K562 (cell line): ENCODE measurements around the gene KHDRBS2. TPM values are rescaled to one million over a fixed set of nuclear protein-coding genes. Genes with fewer than 3 reads are reported as not detected.

Experiments
- ATAC-seq: fragments of 200-7000 bp; cut with Tn5 transposase; 3 replicates; pipeline ENCODE4 v1.9.1; 2020; ENCODE audit warnings: moderate library complexity
- BruUV-seq: library from RNA; stranded (reverse); fragments of 400-500 nt; replicated peaks from 2 replicates; lab custom pipeline; 2021; lab: Mats Ljungman, UMichigan
- CTCF ChIA-PET: fragments of 300-600 bp; formaldehyde crosslinking; extraction: SDS; loops from one replicate; lab custom pipeline; 2021; ENCODE audit warnings: low intra/inter-chr PET ratio; lab: Yijun Ruan, JAX
- POLR2A ChIA-PET: fragments of 300-600, 350-650 bp; sonication (Branson Sonifier 250); formaldehyde crosslinking; extraction: SDS; loops from one replicate; lab custom pipeline; 2021; ENCODE audit warnings: antibody characterized with exemption, inconsistent platforms; lab: Yijun Ruan, JAX
- DNase-seq, 4 experiments: peaks; one replicate each; pipeline versions ENCODE4 v3.0.0 to v3.0.0-alpha.2; 2011 to 2018; ENCODE audit warnings: low spot score in 3 of 4, mixed read lengths in 3 of 4; ENCODE audit errors: extremely low read depth in 1 of 4
- FAIRE-seq: peaks from 2 replicates; lab custom pipeline; 2011; peaks lifted over from hg19 to GRCh38; lab: Jason Lieb, UNC
- H2AFZ ChIP-seq: 2 replicates; pipeline ENCODE4 v1.6.0; 2011; ENCODE audit warnings: low read depth, low read length, control low read depth, inconsistent platforms
- H3K27ac ChIP-seq: fragments of 200-600 bp; 3 replicates; pipeline ENCODE4 v1.8.0; 2011; ENCODE audit warnings: low read depth, mild to moderate bottlenecking, control low read depth, inconsistent platforms, low read length, moderate library complexity, mixed read lengths; ENCODE audit errors: extremely low read depth
- H3K27me3 ChIP-seq, 2 experiments: fragments of 300-600 bp in 1 of 2; 2 replicates in 1 of 2; 3 replicates in 1 of 2; pipeline versions ENCODE4 v1.6.0 to v1.8.0; 2011; ENCODE audit warnings: inconsistent platforms in 2 of 2, low read length in 2 of 2, mild to moderate bottlenecking in 1 of 2, mixed read lengths in 1 of 2, moderate library complexity in 1 of 2; ENCODE audit not compliant: control insufficient read depth in 2 of 2, insufficient read depth in 2 of 2
- H3K36me3 ChIP-seq: fragments of 300-600 bp; 3 replicates; pipeline ENCODE4 v1.8.0; 2011; ENCODE audit warnings: mild to moderate bottlenecking, low read length, inconsistent platforms; ENCODE audit not compliant: control insufficient read depth, insufficient read depth
- H3K4me1 ChIP-seq, 2 experiments: fragments of 200-600 bp in 1 of 2; replicated peaks in 1 of 2; 2 replicates in 1 of 2; 3 replicates in 1 of 2; pipeline versions ENCODE4 v1.5.1 to v1.8.0; 2011; ENCODE audit warnings: inconsistent platforms in 2 of 2, low read length in 2 of 2, mild to moderate bottlenecking in 1 of 2, mixed read lengths in 1 of 2, moderate library complexity in 1 of 2; ENCODE audit not compliant: control insufficient read depth in 2 of 2, insufficient read depth in 2 of 2
- H3K4me2 ChIP-seq: 2 replicates; pipeline ENCODE4 v1.6.1; 2011; ENCODE audit warnings: low read length, control low read depth, inconsistent platforms, mixed read lengths; ENCODE audit not compliant: insufficient read depth
- H3K4me3 ChIP-seq: fragments of 200-600 bp; sonication (generic), shearing (Covaris generic); 2 replicates; pipeline ENCODE4 v1.5.1; 2016; ENCODE audit warnings: control low read depth, inconsistent platforms
- H3K79me2 ChIP-seq: fragments of 200-600 bp; 3 replicates; pipeline ENCODE4 v1.8.0; 2011; ENCODE audit warnings: low read length, inconsistent platforms; ENCODE audit not compliant: control insufficient read depth, insufficient read depth
- H3K9ac ChIP-seq, 2 experiments: 2 replicates each; pipeline versions ENCODE4 v1.6.0 to v1.6.1; 2011; ENCODE audit warnings: low read depth in 2 of 2, low read length in 2 of 2, control low read depth in 1 of 2, inconsistent platforms in 1 of 2, mild to moderate bottlenecking in 1 of 2, mixed read lengths in 1 of 2; ENCODE audit not compliant: insufficient read depth in 1 of 2
- H3K9me1 ChIP-seq: one replicate; pipeline ENCODE4 v1.6.0; 2011; ENCODE audit warnings: inconsistent platforms, mild to moderate bottlenecking, low read length, moderate library complexity; ENCODE audit not compliant: control insufficient read depth, insufficient read depth
- H3K9me3 ChIP-seq: replicated peaks from 2 replicates; pipeline ENCODE4 v1.5.1; 2011; ENCODE audit warnings: low read depth, low read length, inconsistent platforms; ENCODE audit not compliant: control insufficient read depth, insufficient read depth
- H4K20me1 ChIP-seq: replicated peaks from 2 replicates; pipeline ENCODE4 v1.6.1; 2011; ENCODE audit warnings: low read length, inconsistent platforms, mixed read lengths; ENCODE audit not compliant: control insufficient read depth, insufficient read depth
- CBFA2T3 ChIP-seq: fragments of 450-650 bp; IDR thresholded peaks from 2 replicates; pipeline ENCODE4 v1.6.1; 2017
- CREB3L1 ChIP-seq: fragments of 450-650 bp; IDR thresholded peaks from 2 replicates; pipeline ENCODE4 v1.6.1; 2014; ENCODE audit warnings: low read depth, mild to moderate bottlenecking, moderate library complexity, borderline replicate concordance
- ZNF282 ChIP-seq: sonication (generic); formaldehyde crosslinking; IDR thresholded peaks from 2 replicates; pipeline ENCODE4 v1.8.1; 2023; ENCODE audit warnings: missing genetic modification reagents
- ZNF395 ChIP-seq: fragments of 200-800 bp; sonication (Bioruptor generic); IDR thresholded peaks from 2 replicates; pipeline ENCODE4 v1.6.1; 2017; ENCODE audit warnings: missing genetic modification characterization, missing compliant biosample characterization
- in situ Hi-C: fragments of 300-500 bp; cut with MboI; formaldehyde crosslinking; loops from 4 replicates; pipeline ENCODE4 v1.15.0; 2018; ENCODE audit warnings: inconsistent platforms, mixed read lengths
- intact Hi-C: fragments of 100-400 bp; cut with micrococcal nuclease; formaldehyde crosslinking; loops from 2 replicates; pipeline ENCODE4 v1.14.2; 2022
- polyA plus RNA-seq, 8 experiments: library from polyadenylated mRNA; depleted of rRNA in 4 of 8; stranded (reverse) in 5 of 8; unstranded in 3 of 8; fragments of >200 nt; fragmentation: Nextera tagmentation in 2 of 8; fragmentation: Illumina TruSeq in 1 of 8; extraction: Ambion mirVana in 2 of 8; extraction: Trizol in 1 of 8; gene quantifications; 2 replicates each; pipeline versions ENCODE4 v1.2.1 to v1.2.3, GENCODE V29; 2011 to 2014; ENCODE audit warnings: inconsistent platforms in 1 of 8, missing spikeins in 1 of 8
- total RNA-seq, 7 experiments: library from RNA; depleted of rRNA in 6 of 7; stranded (reverse); fragments of >200 nt in 6 of 7; fragmentation: Illumina TruSeq in 2 of 7; extraction: Trizol in 2 of 7; gene quantifications; 2 replicates each; pipeline versions ENCODE4 v1.2.1 to v1.2.3, GENCODE V29; 2011 to 2021; ENCODE audit warnings: low replicate concordance in 1 of 7

The KHDRBS2 gene
- total and polyA plus RNA-seq, 9 of the 15 experiments (the other 6 are each of a cell fraction or from before 2014, with no cell fraction given) = not detected

DNA sequence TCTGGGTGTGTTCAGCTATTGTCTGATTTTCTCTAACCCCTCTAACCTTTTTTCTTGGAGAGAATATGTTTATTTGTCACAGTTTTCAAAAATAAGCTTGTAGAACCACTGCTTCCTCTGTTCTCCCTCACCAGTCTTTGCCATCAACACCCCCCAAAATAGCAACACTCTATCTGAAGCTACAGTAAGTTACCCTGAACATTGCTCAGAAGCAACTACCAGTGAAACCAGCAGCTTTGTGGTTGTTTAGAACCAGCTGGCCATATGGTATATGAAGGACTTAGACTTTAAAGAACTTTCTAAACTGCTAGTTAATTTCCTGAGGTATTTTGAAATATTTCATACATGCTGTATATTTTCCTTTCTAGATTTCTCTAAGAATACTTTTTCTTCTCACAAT, 242.9 kb downstream of the KHDRBS2 start:
- Histone ChIP-seq H3K9me1 (no peaks in the 10 kb centered on the region), H3K79me2 (no peaks in the 10 kb centered on the region), H3K36me3 (no peaks in the 10 kb centered on the region), H3K9me3 (no peaks in the 10 kb centered on the region), H3K9ac (no peak overlapping the region), H3K27ac (no peak overlapping the region), H4K20me1 (no peaks in the 10 kb centered on the region), H3K4me1 (no peaks in the 10 kb centered on the region), H3K27me3 (no peaks in the 10 kb centered on the region), H2AFZ (no peak overlapping the region), H3K4me2 (no peak overlapping the region), H3K4me3 (no peak overlapping the region)
- CTCF ChIA-PET = no interaction called here
- FAIRE-seq (no peak), ATAC-seq (no peak), DNase-seq (no peak)
- TF ChIP-seq ZNF282 (no peak), ZNF395 (CRISPR knock-in tag) (no peak), CREB3L1 (no peak), CBFA2T3 (no peak)
- POLR2A ChIA-PET = no interaction called here
- no TSS peak for BruUV-seq
- in situ Hi-C loops (no loop called here), intact Hi-C loops (no loop called here)
